Thymus (tissue), 11 donors: Measurements from ENCODE around the gene FDCSP. TPM values are rescaled to one million over a fixed set of nuclear protein-coding genes. Genes with fewer than 3 reads are reported as not detected.
"Not testable (repeated sequence)": the region's sequence is repeated elsewhere in the genome, so short reads cannot be mapped to it uniquely, and the experiment has no call there.

Experiments used
- DNase-seq, 9 donors: peaks; one replicate each; pipeline ENCODE4 v3.0.0-alpha.2; 2013; ENCODE audit warnings: low spot score in 9 of 9, low read depth in 6 of 9, missing footprints in 1 of 9
- H3K27ac ChIP-seq, 2 donors: one replicate each; pipeline ENCODE4 v1.5.1; 2013; ENCODE audit warnings: control low read depth in 1 of 2, low read depth in 1 of 2, low read length in 1 of 2, mild to moderate bottlenecking in 1 of 2, moderate library complexity in 1 of 2
- H3K27me3 ChIP-seq, 2 donors: one replicate each; pipeline ENCODE4 v1.5.1; 2013; ENCODE audit warnings: low read length in 1 of 2; ENCODE audit not compliant: control insufficient read depth in 2 of 2, insufficient read depth in 1 of 2
- H3K36me3 ChIP-seq, 2 donors: one replicate each; pipeline ENCODE4 v1.5.1; 2013; ENCODE audit warnings: low read length in 1 of 2, mild to moderate bottlenecking in 1 of 2, moderate library complexity in 1 of 2; ENCODE audit not compliant: control insufficient read depth in 2 of 2, insufficient read depth in 2 of 2
- H3K4me1 ChIP-seq, 2 donors: one replicate each; pipeline ENCODE4 v1.5.1; 2013; ENCODE audit warnings: low read length in 2 of 2; ENCODE audit not compliant: control insufficient read depth in 2 of 2, insufficient read depth in 2 of 2
- H3K4me3 ChIP-seq, 2 donors: one replicate each; pipeline ENCODE4 v1.5.1; 2013; ENCODE audit warnings: low read length in 2 of 2, control low read depth in 1 of 2, mild to moderate bottlenecking in 1 of 2
- H3K9me3 ChIP-seq, 2 donors: one replicate each; pipeline ENCODE4 v1.5.1; 2013; ENCODE audit warnings: low read length in 1 of 2, mild to moderate bottlenecking in 1 of 2; ENCODE audit not compliant: control insufficient read depth in 2 of 2, insufficient read depth in 1 of 2
- WGBS: extraction: QIAGEN DNeasy Blood & Tissue Kit; methylation state at CpG from one replicate; pipeline ENCODE4 v1.1.7; 2013; 5-methylcytosine and 5-hydroxymethylcytosine counted together
- polyA plus RNA-seq: library from polyadenylated mRNA; stranded (reverse); fragments of 200-250 nt; gene quantifications from one replicate; pipeline ENCODE4 v1.2.3, GENCODE V29; 2013
- total RNA-seq: library from RNA; stranded (reverse); fragments of 120-200 nt; gene quantifications from one replicate; pipeline ENCODE4 v1.2.4, GENCODE V29; 2013
- donor health status: healthy.

Gene FDCSP
- total and polyA plus RNA-seq, 2 donors: 7.4 to 61.2 TPM

DNA sequence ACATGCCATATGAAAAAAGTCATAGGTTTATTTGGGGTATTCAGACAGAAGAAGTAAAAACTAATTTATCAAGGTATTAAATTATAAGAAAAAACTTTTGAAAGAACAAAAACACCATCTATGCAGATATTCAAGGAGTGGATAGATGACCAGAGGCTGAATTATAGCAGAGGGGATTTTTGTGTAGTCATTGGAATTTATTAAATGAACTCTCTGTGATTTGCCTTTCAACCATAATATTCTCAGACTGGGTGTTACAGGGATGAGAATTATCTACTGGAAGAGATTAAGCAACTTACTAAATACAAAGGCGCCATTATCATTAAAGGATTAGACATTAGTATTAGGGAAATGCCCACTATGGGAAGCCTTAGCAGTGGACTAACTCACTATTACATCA is 9.4 kb upstream of the FDCSP start:
- H3K4me3 ChIP-seq, H3K4me1 ChIP-seq, DNase-seq, H3K9me3 ChIP-seq, H3K27ac ChIP-seq, H3K36me3 ChIP-seq, H3K27me3 ChIP-seq: not testable (repeated sequence)
- 100% methylated on average over 1 of the region's 1 CpG for WGBS

DNA sequence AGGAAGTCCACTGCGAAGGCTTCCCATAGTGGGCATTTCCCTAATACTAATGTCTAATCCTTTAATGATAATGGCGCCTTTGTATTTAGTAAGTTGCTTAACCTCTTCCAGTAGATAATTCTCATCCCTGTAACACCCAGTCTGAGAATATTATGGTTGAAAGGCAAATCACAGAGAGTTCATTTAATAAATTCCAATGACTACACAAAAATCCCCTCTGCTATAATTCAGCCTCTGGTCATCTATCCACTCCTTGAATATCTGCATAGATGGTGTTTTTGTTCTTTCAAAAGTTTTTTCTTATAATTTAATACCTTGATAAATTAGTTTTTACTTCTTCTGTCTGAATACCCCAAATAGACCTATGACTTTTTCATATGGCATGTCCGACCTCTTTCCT is 4.5 kb upstream of the FDCSP start:
- H3K4me3 ChIP-seq, H3K4me1 ChIP-seq, H3K9me3 ChIP-seq, H3K27me3 ChIP-seq, DNase-seq, H3K27ac ChIP-seq, H3K36me3 ChIP-seq: not testable (repeated sequence)
- 96% methylated on average over 3 of the region's 3 CpGs for WGBS

DNA sequence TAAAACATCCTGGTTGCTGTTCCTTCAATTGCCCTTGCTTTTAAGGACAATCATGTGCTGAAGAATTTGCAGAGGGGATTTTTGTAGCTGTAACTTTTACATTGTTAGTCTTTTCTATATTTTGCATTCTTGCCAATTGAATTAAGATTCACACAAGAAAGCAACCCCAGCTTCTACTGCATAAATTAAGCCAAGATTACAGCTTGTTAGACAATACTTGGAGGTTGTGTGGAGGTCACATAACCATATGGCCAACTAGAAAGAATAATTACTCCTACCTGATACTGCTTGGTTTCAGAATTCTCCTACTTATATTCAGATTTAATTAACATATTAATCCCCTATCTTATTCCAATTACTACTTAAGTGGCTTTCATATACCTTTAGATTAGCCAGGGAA is 4.1 kb upstream of the FDCSP start:
- H3K9me3 ChIP-seq, H3K4me3 ChIP-seq, DNase-seq, H3K27me3 ChIP-seq, H3K4me1 ChIP-seq, H3K27ac ChIP-seq, H3K36me3 ChIP-seq: not testable (repeated sequence)

DNA sequence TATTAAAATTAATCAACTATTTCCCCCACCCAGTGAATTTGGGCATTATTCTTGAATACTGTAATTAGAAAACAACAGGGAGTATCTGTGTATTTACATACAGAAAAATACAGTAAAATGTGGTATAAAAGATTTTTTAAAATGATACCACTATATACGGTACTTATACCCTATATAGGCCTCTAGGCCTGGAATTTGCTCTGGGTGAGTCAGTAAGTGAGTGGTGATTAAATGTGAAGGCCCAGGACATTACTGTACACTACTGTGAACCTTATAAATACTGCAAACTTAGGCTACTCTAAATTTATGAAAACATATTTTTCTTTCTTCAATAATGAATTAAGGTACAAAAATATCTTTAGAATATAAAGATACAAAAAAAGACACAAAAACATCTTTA is 10.2 kb downstream of the FDCSP start:
- Histone ChIP-seq H3K9me3 (no peaks in the 10 kb centered on the region), H3K4me3 (no peak overlapping the region), H3K4me1 (no peaks in the 10 kb centered on the region), H3K36me3 (no peaks in the 10 kb centered on the region), H3K27me3 (no peaks in the 10 kb centered on the region), H3K27ac (no peak overlapping the region)
- WGBS: 91% methylated on average over 1 of the region's 1 CpG
- no peak for DNase-seq

DNA sequence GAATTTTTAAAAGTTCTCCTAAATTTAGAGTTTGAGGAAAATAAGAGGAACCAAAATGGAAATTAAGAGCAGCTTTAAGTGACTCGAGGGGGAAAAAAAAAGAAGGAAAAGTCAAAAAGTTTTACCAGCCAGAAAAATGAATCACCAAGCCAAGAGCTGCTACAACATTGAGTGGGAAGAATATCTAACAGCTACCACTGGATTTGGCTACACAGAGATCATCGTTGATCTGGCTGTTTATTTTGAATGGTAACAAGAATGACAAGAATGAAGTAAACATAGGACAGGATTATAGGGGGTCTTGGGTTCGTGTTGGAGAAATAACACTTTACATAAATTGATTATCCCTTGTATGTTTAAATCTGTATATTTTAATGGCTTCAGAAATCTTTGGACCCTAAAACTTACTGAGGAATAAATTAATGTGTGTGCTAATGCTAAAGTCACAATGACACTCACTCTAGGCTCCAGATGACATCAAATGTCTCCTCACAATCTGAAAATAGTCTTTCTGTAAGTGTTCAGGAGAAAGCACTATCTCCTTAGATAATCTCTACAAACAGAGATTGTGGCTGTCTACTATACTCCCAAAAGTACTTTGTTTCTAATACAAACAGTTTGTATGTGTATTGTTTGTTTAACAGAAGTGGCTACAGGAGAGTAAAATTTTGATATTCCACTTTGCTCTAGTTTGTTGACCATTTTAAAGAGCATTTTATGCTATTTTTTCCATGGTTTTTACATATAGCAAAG is 13.4 kb downstream of the FDCSP start:
- no peak overlapping the region for H3K4me3 ChIP-seq
- 54% methylated on average over 3 of the region's 3 CpGs for WGBS
- DNase-seq: no peak

DNA sequence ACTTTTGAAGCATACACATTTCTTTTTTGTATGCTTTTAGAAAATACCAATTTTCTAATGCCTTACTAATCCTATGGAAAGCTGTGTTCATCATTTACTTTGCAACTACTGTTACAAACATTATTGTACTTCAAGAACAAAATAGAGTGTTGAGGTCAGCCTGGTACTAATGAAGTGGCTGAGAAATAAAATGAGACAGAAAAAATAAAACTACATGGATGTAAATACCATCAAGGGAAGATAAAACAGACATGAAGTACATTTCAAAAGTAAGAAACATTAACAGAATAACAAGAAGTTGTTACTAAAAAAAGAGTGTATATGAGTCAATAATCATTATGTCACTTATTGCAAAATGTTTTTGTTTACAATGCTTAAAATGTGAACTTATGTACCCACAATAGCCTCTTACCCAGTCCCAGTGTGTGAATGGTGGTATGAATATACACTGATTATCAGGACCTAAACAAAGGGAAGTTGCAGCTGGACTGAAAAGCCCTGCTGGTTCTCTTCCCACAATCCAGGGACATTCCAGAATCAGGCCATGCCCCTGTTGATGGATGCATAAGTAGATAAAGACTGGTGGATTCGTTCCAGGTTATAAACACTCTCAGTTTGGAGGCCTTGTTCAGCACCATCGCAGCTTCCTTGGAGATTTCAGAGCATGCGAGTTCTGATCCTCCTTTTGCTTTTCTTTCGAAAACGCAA is 14.1 kb downstream of the FDCSP start:
- no peak for DNase-seq
- 80% methylated on average over 5 of the region's 5 CpGs for WGBS
- H3K27ac ChIP-seq: no peak overlapping the region

More for the DNA sequence above, 13.4 kb downstream of the FDCSP start:
- no peaks in the 10 kb centered on the region for H3K4me1 ChIP-seq
- no peak overlapping the region for H3K27ac ChIP-seq
- no peaks in the 10 kb centered on the region for H3K27me3 ChIP-seq
- H3K36me3 ChIP-seq: no peaks in the 10 kb centered on the region
- no peaks in the 10 kb centered on the region for H3K9me3 ChIP-seq

DNA sequence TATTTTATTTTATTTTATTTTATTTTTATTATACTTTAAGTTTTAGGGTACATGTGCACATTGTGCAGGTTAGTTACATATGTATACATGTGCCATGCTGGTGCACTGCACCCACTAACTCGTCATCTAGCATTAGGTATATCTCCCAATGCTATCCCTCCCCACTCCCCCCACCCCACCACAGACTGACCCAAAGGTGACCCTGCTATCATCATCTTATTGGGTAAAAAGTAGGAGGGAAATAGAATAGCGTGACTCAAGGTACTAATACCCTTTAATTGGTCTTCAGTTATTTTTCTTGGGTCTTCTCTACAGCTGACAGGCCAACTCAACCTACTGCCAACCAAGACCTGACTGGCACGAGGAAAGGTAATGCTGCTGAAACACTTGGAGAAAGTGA is 16.4 kb downstream of the FDCSP start, which contains the start of gene CSN3:
Gene CSN3 (plus strand): TSS at position 301 of the 400 bp plus-strand sequence. CDS start 2,223 bp downstream, outside the sequence.
- not testable (repeated sequence) for H3K9me3 ChIP-seq, H3K4me3 ChIP-seq, H3K4me1 ChIP-seq, H3K27ac ChIP-seq, H3K27me3 ChIP-seq, H3K36me3 ChIP-seq, DNase-seq
- WGBS: 94% methylated on average over 3 of the region's 3 CpGs

More for the DNA sequence above, 14.1 kb downstream of the FDCSP start:
- H3K4me3 ChIP-seq: no peak overlapping the region
- H3K36me3 ChIP-seq: no peaks in the 10 kb centered on the region
- H3K4me1 ChIP-seq: no peaks in the 10 kb centered on the region
- H3K9me3 ChIP-seq: no peaks in the 10 kb centered on the region
- H3K27me3 ChIP-seq: no peaks in the 10 kb centered on the region

DNA sequence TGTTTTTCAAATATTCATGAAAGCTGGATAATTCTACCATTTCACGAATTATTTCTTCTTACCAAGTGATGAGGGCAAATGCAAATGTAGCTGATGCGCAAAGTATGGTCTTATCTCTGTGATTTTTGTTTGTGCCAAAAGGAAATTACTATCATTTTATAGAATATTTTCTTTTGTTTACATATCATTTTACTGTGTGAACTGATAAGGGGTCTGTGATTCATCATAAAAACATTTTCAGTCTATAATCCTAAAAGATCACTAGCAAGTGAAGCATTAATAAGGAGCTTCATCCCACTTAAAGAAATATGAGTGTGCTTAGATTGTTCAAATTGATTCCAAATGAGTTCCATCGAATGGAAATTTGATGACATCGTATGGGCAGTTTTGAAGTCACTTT is 17.2 kb downstream of the FDCSP start:
- no peaks in the 10 kb centered on the region for H3K4me1 ChIP-seq
- WGBS: 83% methylated on average over 4 of the region's 4 CpGs

DNA sequence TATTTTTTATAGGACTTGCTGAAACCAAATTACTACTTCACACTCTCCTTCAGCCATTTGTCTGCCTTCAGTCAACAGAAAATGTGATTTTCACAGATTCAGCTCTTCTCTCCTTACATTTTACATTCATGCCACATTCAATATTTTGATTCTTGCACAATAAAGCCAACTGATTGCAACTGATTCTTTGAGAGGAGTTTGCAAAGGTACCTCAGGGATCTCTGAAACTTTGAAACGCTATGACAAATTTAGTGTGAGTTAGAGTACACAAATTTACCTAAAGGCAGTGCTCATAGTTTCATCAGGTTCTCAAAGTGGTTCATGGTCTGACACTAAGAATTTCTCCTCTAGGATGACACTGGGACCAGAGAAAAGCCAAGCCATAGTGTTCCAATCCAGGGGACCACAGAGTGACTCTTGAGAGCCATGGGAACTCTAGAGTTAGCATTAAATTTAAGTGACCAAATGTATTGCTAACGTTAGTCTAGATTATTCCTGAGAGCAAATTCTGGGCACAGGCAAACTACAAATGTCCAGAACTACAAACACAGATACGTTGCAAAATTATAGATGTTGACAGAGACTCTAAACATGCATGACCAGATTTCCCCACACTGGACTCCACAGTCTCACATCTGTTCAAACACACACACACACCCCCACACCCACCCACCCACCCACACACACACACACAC is 25.5 kb downstream of the FDCSP start:
- Histone ChIP-seq H3K27me3 (no peaks in the 10 kb centered on the region), H3K27ac (no peak overlapping the region), H3K9me3 (no peaks in the 10 kb centered on the region), H3K4me1 (no peaks in the 10 kb centered on the region), H3K36me3 (no peaks in the 10 kb centered on the region), H3K4me3 (no peak overlapping the region)
- 91% methylated on average over 3 of the region's 3 CpGs for WGBS
- no peak for DNase-seq

More for the DNA sequence above, 17.2 kb downstream of the FDCSP start:
- Histone ChIP-seq H3K36me3 (no peaks in the 10 kb centered on the region), H3K4me3 (no peak overlapping the region), H3K9me3 (no peaks in the 10 kb centered on the region), H3K27ac (no peak overlapping the region), H3K27me3 (no peaks in the 10 kb centered on the region)
- DNase-seq: no peak
